IMR-90 (cell line): Measurements from ENCODE around the gene SNX14. TPM values are rescaled to one million over a fixed set of nuclear protein-coding genes. Genes with fewer than 3 reads are reported as not detected.
A peak's percentile ranks its signal among the peaks of the same experiment; 100 is the strongest.

Experiments used
- ATAC-seq: fragments of 200-7000 bp; cut with Tn5 transposase; 2 replicates; pipeline ENCODE4 v1.9.1; 2020; ENCODE audit warnings: low read depth, mild to moderate bottlenecking, moderate library complexity
- BruUV-seq: library from RNA; stranded (reverse); fragments of 400-500 nt; replicated peaks from 2 replicates; lab custom pipeline; 2021; lab: Mats Ljungman, UMichigan
- CTCF ChIA-PET: fragments of 300-600 bp; formaldehyde crosslinking; extraction: SDS; loops from one replicate; lab custom pipeline; 2021; ENCODE audit warnings: antibody characterized with exemption; lab: Yijun Ruan, JAX
- POLR2A ChIA-PET: fragments of 300-600 bp; sonication (Branson Sonifier 250); formaldehyde crosslinking; loops from one replicate; lab custom pipeline; 2022; ENCODE audit warnings: antibody characterized with exemption; ENCODE audit not compliant: unreplicated experiment; lab: Charles Lee
- DNase-seq: peaks from one replicate; pipeline ENCODE4 v3.0.0; 2013
- H2AFZ ChIP-seq: replicated peaks from 2 replicates; pipeline ENCODE3; 2013; ENCODE audit warnings: low read length, mild to moderate bottlenecking; ENCODE audit not compliant: poor library complexity
- H2AK5ac ChIP-seq: 2 replicates; pipeline ENCODE4 v1.6.1; 2013; ENCODE audit warnings: low read depth, low read length, inconsistent platforms
- H2AK9ac ChIP-seq: replicated peaks from 2 replicates; pipeline ENCODE3; 2013; ENCODE audit warnings: mild to moderate bottlenecking, low read depth, low read length, moderate library complexity; ENCODE audit not compliant: poor library complexity
- H2BK120ac ChIP-seq: 2 replicates; pipeline ENCODE4 v1.6.1; 2013; ENCODE audit warnings: low read depth, low read length, inconsistent platforms
- H2BK15ac ChIP-seq: 3 replicates; pipeline ENCODE4 v1.6.1; 2013; ENCODE audit warnings: low read depth, low read length, inconsistent platforms
- H2BK20ac ChIP-seq: 2 replicates; pipeline ENCODE4 v1.6.1; 2013; ENCODE audit warnings: low read depth, mild to moderate bottlenecking, inconsistent platforms, low read length, moderate library complexity
- H2BK5ac ChIP-seq: 2 replicates; pipeline ENCODE4 v1.6.1; 2013; ENCODE audit warnings: mild to moderate bottlenecking, low read depth, low read length, inconsistent platforms; ENCODE audit not compliant: poor library complexity, severe bottlenecking
- H3K14ac ChIP-seq: replicated peaks from 2 replicates; pipeline ENCODE4 v1.6.1; 2013; ENCODE audit warnings: low read depth, low read length, inconsistent platforms
- H3K18ac ChIP-seq: 2 replicates; pipeline ENCODE4 v1.6.1; 2013; ENCODE audit warnings: low read depth, low read length, control low read depth
- H3K23ac ChIP-seq: 2 replicates; pipeline ENCODE4 v1.6.1; 2013; ENCODE audit warnings: low read depth, low read length, inconsistent platforms
- H3K27ac ChIP-seq: 2 replicates; pipeline ENCODE4 v1.5.1; 2013; ENCODE audit warnings: mild to moderate bottlenecking, control low read depth, low read length; ENCODE audit not compliant: insufficient read depth
- H3K27me3 ChIP-seq: 2 replicates; pipeline ENCODE4 v1.6.1; 2013; ENCODE audit warnings: low read length; ENCODE audit not compliant: control insufficient read depth, insufficient read depth
- H3K36me3 ChIP-seq: 2 replicates; pipeline ENCODE4 v1.6.1; 2013; ENCODE audit warnings: low read length, mixed read lengths; ENCODE audit not compliant: control insufficient read depth, insufficient read depth
- H3K4ac ChIP-seq: 2 replicates; pipeline ENCODE4 v1.6.1; 2013; ENCODE audit warnings: low read depth, low read length, inconsistent platforms
- H3K4me1 ChIP-seq: 2 replicates; pipeline ENCODE4 v1.6.1; 2013; ENCODE audit warnings: low read length, mixed read lengths; ENCODE audit not compliant: control insufficient read depth, insufficient read depth
- H3K4me2 ChIP-seq: 2 replicates; pipeline ENCODE4 v1.6.1; 2013; ENCODE audit warnings: low read depth, mild to moderate bottlenecking, control low read depth, low read length, moderate library complexity
- H3K4me3 ChIP-seq: 2 replicates; pipeline ENCODE4 v1.5.1; 2013; ENCODE audit warnings: low read depth, mild to moderate bottlenecking, control low read depth, low read length, moderate library complexity; ENCODE audit not compliant: insufficient read depth
- H3K56ac ChIP-seq: 2 replicates; pipeline ENCODE4 v1.6.1; 2013; ENCODE audit warnings: low read length, inconsistent platforms; ENCODE audit not compliant: insufficient read depth; ENCODE audit errors: extremely low read depth
- H3K79me1 ChIP-seq, 2 experiments: 2 replicates each; pipeline ENCODE4 v1.6.1; 2013; ENCODE audit warnings: low read length in 2 of 2, inconsistent platforms in 1 of 2, low read depth in 1 of 2
- H3K9ac ChIP-seq: 2 replicates; pipeline ENCODE4 v1.6.1; 2013; ENCODE audit warnings: low read depth, low read length, control low read depth
- H3K9me1 ChIP-seq: 2 replicates; pipeline ENCODE4 v1.6.1; 2013; ENCODE audit warnings: low read length, inconsistent platforms; ENCODE audit not compliant: insufficient read depth
- H3K9me3 ChIP-seq: 2 replicates; pipeline ENCODE4 v1.6.1; 2013; ENCODE audit warnings: low read length; ENCODE audit not compliant: control insufficient read depth, insufficient read depth
- H4K20me1 ChIP-seq: 2 replicates; pipeline ENCODE4 v1.6.1; 2013; ENCODE audit warnings: low read length, inconsistent platforms; ENCODE audit not compliant: insufficient read depth
- H4K5ac ChIP-seq: 2 replicates; pipeline ENCODE4 v1.6.1; 2013; ENCODE audit warnings: mild to moderate bottlenecking, low read depth, low read length, control low read depth
- H4K8ac ChIP-seq, 2 experiments: 2 replicates each; pipeline ENCODE4 v1.6.1; 2013; ENCODE audit warnings: low read depth in 2 of 2, low read length in 2 of 2, control low read depth in 1 of 2, inconsistent platforms in 1 of 2
- H4K91ac ChIP-seq: 2 replicates; pipeline ENCODE4 v1.6.1; 2013; ENCODE audit warnings: low read depth, low read length, inconsistent platforms; ENCODE audit not compliant: insufficient read depth
- BHLHE40 ChIP-seq: fragments of 150-350 bp; IDR thresholded peaks from 2 replicates; pipeline ENCODE4 v1.6.1; 2016; ENCODE audit warnings: mild to moderate bottlenecking, low read depth, low read length
- MXI1 ChIP-seq: IDR thresholded peaks from 2 replicates; pipeline ENCODE4 v1.6.1; 2012; ENCODE audit warnings: low read depth, mild to moderate bottlenecking, low read length, moderate library complexity, borderline replicate concordance
- RAD21 ChIP-seq: IDR thresholded peaks from 2 replicates; pipeline ENCODE4 v1.6.1; 2012; ENCODE audit warnings: low read length, improper control_type of control experiment
- RCOR1 ChIP-seq: IDR thresholded peaks from 2 replicates; pipeline ENCODE4 v1.6.1; 2012; ENCODE audit warnings: mild to moderate bottlenecking, low read length, improper control_type of control experiment; ENCODE audit not compliant: insufficient replicate concordance
- SMC3 ChIP-seq: fragments of 150-350 bp; IDR thresholded peaks from 2 replicates; pipeline ENCODE4 v1.6.1; 2016; ENCODE audit warnings: low read depth, mild to moderate bottlenecking, antibody characterized with exemption, low read length, moderate library complexity
- WGBS, 2 experiments: methylation state at CpG; one replicate each; pipeline versions ENCODE4 v1.1.5 to v1.1.7; 2013; ENCODE audit warnings: missing lambda C conversion rate in 2 of 2; ENCODE audit not compliant: insufficient read length in 1 of 2; ENCODE audit errors: extremely low coverage in 2 of 2; 5-methylcytosine and 5-hydroxymethylcytosine counted together
- dilution Hi-C: fragments of 300-500 bp; cut with HindIII; formaldehyde crosslinking; loops from one replicate; pipeline ENCODE4 v1.14.3; 2018; ENCODE audit warnings: low sequenced_read_pairs; ENCODE audit not compliant: unreplicated experiment
- in situ Hi-C: fragments of 300-500 bp; cut with MboI; formaldehyde crosslinking; loops from 3 replicates; pipeline ENCODE4 v1.14.3; 2019; ENCODE audit warnings: low sequenced_read_pairs, inconsistent platforms, mixed read lengths
- intact Hi-C: fragments of 100-400 bp; cut with micrococcal nuclease; formaldehyde crosslinking; loops from 2 replicates; pipeline ENCODE4 v1.10.0; 2022
- polyA plus RNA-seq, 3 experiments: library from polyadenylated mRNA; depleted of rRNA; stranded (reverse); fragments of >200 nt; gene quantifications; 2 replicates each; pipeline ENCODE4 v1.2.3, GENCODE V29; 2012; ENCODE audit warnings: low replicate concordance in 1 of 3
- total RNA-seq: library from RNA; depleted of rRNA; stranded (reverse); fragments of >200 nt; gene quantifications from 2 replicates; pipeline ENCODE4 v1.2.3, GENCODE V29; 2012

The SNX14 gene
- total and polyA plus RNA-seq, 2 of the 4 experiments (the other 2 are of a cell fraction), result 39.9 to 61.8 TPM

- no TSS peak for BruUV-seq
Observed at GRCh38 chr6:85544776-85545175, 48.9 kb downstream of the SNX14 start.

More at GRCh38 chr6:85544776-85545175, 48.9 kb downstream of the SNX14 start:
- Histone ChIP-seq H3K56ac (no peak overlapping the region), H3K79me1 (0 out of 4 replicates have a peak, but pooled peaks cover 0 to 4% of the 10 kb centered on the region in 2 experiments), H3K9me1 (no peaks in the 10 kb centered on the region), H3K36me3 (peaks cover 11% of the 10 kb centered on the region), H3K4me2 (no peak overlapping the region), H4K20me1 (no peaks in the 10 kb centered on the region), H3K27ac (no peak overlapping the region), H4K5ac (no peak overlapping the region), H2AK5ac (no peak overlapping the region), H2BK5ac (no peak overlapping the region), H2BK20ac (no peak overlapping the region), H3K9ac (no peak overlapping the region), H2AK9ac (no peak overlapping the region), H3K27me3 (no peaks in the 10 kb centered on the region), H2AFZ (no peak overlapping the region), H3K9me3 (no peaks in the 10 kb centered on the region), H3K4ac (no peak overlapping the region), H3K23ac (no peak overlapping the region), H3K14ac (no peak overlapping the region), H3K4me3 (no peak overlapping the region), H3K4me1 (no peaks in the 10 kb centered on the region; the same call in 1 of the 2 replicates), H3K18ac (no peak overlapping the region), H2BK120ac (no peak overlapping the region), H4K91ac (no peak overlapping the region), H4K8ac (no peak overlapping the region), H2BK15ac (no peak overlapping the region)
- whole genome bisulfite sequencing, 2 experiments, result no CpG with 5 or more reads among the region's 1 CpG
- DNase-seq (peak; percentile 43), ATAC-seq (peak; percentile 40; the same call in 1 of the 2 replicates)
- ChIA-PET POLR2A (no interaction called here), CTCF (no interaction called here)
- dilution Hi-C loops, result no loop called here
- no peak for TF ChIP-seq RCOR1
- no peak for TF ChIP-seq RAD21
- no peak for TF ChIP-seq BHLHE40
- TF ChIP-seq SMC3, result no peak
- no peak for TF ChIP-seq MXI1
- intact Hi-C loops, result loop anchor here (5.0 kb wide), 1 partner anchor 33 kb away; no protein-coding TSS in a partner anchor
- in situ Hi-C loops, result no loop called here
